ENCODE results near the gene FHIP1A.
A peak's percentile ranks its signal among the peaks of the same experiment; 100 is the strongest.
"Not testable (repeated sequence)": the region's sequence is repeated elsewhere in the genome, so short reads cannot be mapped to it uniquely, and the experiment has no call there.

Gene FHIP1A

GRCh38 chr4:151408630-151409469 lies at the start of gene FHIP1A:
FHIP1A (plus strand) TSS chr4:151409176; CDS start chr4:151566260, 157,084 bp downstream.
- peak; percentile 59 for DNase-seq

- DNase-seq, result no peak
Measured at GRCh38 chr4:151359576-151359975, 49.4 kb upstream of the FHIP1A start.

- DNase-seq, result no peak
Measured at GRCh38 chr4:151361126-151361525, 47.9 kb upstream of the FHIP1A start.

DNA sequence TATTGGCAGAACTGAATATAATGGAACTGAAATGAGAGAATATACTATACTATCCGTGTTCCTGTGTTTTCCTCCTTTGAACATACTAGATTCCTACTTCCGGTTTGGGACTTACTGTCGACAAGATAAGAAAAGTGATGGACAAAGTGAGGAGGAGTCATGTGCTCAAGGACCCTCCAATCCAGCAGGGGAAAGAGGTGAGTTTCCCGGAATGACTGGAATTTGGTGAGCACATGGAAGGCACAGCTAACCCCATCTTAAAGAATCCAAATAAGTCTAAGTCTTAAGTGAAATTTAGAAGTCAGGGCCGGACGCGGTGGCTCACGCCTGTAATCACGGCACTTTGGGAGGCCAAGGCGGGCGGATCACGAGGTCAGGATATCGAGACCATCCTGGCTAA lies 47.0 kb upstream of the FHIP1A start:
- DNase-seq, result no peak

- DNase-seq, result peak; percentile 82
Measured at GRCh38 chr4:151362404-151363164, 46.4 kb upstream of the FHIP1A start.

- DNase-seq, result no peak
Measured at GRCh38 chr4:151376540-151376939, 32.4 kb upstream of the FHIP1A start.

DNA sequence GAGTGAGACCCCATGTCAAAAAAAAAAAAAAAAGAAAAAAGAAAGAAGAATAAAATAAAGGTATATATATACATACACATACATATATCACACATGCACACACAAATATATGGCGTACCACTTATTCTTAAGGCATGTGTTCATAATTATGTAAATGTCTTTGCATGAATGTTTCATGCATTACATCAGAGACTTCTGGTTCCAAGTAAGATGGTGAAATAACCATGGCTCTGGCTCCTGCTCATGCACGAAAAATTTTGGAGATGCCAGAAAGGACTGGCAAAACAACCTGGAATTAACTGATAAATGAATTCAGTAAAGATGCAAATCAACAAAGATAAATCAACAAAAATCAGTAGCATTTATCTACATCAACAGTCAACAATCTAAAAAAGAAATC lies 19.7 kb upstream of the FHIP1A start:
- DNase-seq, result no peak

- not testable (repeated sequence) for DNase-seq
Measured at GRCh38 chr4:151389799-151390198, 19.2 kb upstream of the FHIP1A start.

DNA sequence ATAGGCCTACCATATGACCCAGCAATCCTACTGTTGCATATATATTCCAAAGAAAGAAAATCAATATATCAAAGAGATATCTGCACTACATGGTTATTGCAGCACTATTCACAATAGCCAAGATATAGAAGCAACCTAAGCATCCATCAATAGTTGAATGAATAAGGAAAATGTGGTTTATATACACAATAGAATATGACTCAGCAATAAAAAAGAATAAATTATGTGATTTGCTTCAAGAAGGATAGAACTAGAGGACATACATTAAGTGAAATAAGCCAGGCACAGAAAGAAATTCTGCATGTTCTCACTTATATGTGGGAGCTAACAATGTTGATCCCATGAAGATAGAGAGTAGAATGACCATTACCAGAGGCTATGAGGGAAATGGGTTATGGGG lies 13.1 kb upstream of the FHIP1A start:
- DNase-seq, result no peak

GRCh38 chr4:151400343-151400742 lies 8.6 kb upstream of the FHIP1A start:
- no peak for DNase-seq

GRCh38 chr4:151401739-151402138 lies 7.2 kb upstream of the FHIP1A start:
- DNase-seq, result no peak

DNA sequence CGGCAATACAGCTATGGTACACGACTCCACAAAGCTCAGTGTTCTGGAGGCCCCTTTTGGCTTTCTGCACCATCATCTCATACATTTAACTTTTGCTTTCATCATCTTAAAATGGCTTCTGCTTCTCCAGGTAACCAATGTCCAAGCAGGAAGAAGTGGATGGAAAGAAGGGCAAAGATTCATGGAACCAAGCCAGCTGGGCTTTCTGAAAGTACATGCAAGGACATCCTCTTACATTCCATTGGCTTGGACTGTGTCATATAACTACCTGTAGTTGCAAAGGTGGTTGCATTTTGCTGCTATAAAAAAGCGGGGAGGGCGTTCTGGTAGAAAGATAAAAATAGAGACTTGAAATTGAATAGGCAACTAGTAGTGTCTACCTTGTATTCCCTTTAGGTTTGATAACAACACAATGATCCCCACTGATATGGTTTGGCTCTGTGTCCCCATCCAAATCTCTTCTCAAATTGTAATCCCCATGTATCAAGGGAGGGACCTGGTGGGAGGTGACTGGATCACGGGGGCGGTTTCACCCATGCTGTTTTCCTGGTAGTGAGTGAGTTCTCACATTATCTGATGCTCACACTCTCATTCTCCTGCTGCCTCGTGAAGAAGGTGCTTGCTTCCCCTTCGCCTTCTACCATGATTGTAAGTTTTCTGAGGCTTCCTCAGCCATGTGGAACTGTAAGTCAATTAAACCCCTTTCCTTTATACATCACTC lies 6.7 kb upstream of the FHIP1A start:
- DNase-seq, result no peak

DNA sequence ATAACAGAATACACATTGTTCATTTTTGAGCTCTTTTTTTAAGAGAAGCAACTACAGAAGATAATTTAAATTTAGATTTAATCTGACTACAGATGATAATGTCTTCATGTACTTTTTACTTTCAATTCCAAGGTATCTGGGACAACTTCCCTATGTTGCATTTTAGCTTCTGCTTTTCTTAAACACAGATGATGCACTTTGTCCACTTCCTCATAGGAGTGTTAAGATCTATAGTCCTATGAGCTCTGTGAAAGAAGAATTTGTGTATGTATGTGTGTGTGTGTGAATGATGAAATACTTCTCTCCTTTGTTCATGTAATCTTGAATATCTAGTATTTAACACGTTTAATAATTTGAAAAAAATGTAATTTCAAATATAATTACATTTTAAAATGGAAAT lies 5.3 kb upstream of the FHIP1A start:
- DNase-seq, result no peak

DNA sequence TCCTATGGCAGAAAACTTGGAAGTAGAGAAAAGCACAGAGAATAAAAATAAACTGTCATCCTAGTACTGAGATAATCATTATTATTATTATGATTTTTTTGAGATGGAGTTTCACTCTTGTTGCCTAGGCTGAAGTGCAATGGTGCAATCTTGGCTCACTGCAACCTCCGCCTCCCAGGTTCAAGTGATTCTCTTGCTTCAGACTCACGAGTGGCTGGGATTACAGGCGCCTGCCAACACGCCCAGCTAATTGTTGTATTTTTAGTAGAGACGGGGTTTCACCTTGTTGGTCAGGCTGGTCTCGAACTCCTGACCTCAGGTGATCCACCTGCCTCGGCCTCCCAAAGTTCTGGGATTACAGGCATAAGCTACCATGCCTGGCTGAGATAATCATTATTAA lies 4.2 kb upstream of the FHIP1A start:
- not testable (repeated sequence) for DNase-seq

- no peak for DNase-seq
Measured at GRCh38 chr4:151407018-151407417, 2.0 kb upstream of the FHIP1A start.

DNA sequence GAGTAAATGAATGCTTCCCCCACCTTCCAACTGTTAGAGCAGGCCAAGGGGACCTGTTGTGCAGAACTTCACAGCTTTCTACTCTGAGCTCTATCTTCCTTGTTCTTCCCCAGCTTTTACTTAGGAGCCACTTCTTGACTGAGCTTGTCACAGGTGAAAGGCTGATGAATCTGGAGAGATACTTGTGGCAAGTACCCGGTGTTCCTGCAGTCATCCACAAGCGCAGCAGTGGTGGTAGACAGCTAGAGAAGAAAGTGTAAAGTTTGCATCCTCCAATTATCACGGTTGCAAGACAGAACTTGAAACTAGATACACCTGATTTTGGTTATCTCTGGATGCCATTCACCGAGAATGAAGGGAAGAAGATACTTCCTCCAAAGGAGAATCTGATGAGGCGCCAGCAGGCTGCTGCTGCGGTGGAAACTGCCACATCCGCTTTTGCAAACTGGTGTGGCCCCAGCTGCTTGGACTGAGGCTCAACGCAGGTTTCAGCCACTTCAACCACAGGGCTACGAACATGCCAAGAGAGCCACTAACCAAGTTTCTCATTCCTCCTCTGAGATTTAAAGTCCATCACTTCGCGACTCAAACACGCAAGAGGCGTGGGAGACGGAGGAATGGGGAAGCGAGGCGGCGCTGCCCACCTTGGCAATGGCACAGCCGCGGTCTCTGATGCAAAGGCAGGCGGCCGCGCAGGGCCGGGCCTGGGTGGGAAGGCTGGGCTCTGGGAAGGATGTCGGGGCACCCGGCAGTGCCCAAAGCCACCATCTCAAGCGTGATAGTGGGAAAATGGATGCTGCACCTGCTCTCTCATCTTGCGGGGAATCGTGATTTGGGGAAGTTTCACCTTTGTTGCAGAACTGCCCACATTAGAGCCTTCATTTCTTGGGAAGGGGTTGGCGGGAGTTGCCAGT lies 1.3 kb upstream of the FHIP1A start:
- DNase-seq, result peak; percentile 61

GRCh38 chr4:151408380-151408629 lies 671 bp upstream of the FHIP1A start:
- no peak for DNase-seq

DNA sequence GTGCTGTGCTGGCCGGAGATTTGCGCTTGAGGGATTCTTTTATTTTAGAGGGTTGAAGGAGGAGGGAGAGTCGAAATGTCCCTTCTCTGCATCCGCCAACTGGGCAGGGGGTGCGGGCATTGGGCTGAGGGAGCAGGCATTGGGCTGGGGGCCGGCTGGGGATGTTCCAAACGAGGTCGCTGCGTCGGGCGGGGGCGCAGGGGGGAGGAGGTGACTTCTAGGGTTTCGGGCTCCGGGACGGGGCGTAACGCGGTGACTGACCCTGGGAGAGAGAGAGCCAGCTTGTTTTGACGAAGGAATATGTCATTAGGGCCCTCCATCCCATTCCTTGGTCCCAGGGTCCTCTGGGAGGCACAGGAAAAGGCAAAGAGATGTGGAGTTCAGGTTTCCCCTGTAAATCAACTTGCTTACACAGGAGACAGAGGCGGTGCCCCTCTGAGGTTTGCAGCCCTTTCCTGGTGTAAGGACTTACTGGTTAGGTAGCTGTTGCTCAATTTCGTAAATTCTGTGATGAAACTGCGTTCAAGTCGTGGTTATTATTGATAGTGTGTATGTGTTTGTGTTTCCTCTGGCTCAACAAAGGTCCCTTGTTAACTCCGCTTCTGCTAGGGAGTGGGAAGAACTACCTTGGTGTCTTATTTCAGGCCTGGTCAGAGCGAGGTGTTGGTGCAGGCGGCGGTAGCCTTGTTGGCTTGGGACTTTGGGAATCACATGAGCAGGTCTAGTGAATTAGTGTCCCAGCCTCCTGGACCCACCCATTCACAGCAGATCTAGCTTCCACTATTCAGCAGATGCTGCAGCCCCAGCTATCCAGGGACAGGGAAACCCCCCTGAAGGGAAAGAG lies 716 bp downstream of the FHIP1A start:
- no peak for DNase-seq

DNA sequence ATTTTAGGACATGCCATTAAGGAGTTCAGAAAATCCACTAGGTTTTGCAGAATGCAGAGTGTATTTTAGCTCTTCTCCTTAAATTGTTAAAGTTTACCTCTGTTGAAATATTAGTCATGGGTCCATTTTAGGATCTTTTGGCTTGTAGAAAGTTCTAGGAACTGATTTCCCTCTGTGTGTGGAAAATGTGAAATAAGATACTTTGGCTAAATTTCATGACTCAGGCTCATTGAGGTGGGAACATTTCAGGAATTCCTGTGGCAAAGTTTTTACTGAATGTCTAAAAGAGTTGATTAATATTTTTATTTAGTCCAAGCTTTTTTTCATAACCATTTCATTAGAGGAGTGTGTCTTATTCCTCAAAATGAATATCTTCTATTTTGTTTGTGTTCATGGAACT lies 7.0 kb downstream of the FHIP1A start:
- no peak for DNase-seq

- no peak for DNase-seq
Measured at GRCh38 chr4:151417164-151417571, 8.2 kb downstream of the FHIP1A start.

GRCh38 chr4:151417766-151418376 lies 8.9 kb downstream of the FHIP1A start:
- no peak for DNase-seq

Data from activated CD4-positive, alpha-beta T cell treated with anti-CD3 and anti-CD28 coated beads, Interleukin-2, amount 50 U/mL, for 16 hours (primary cell).